Measurements from ENCODE around the gene MORN3. TPM values are rescaled to one million over a fixed set of nuclear protein-coding genes. Genes with fewer than 3 reads are reported as not detected.

MORN3 gene
- total RNA-seq, 6 donors from 2014 or later: 0.69 to 5.6 (median 1.2) TPM

- Histone ChIP-seq H3K4me3 (no peak overlapping the region), H3K9me3 (no peaks in the 10 kb centered on the region), H3K36me3 (no peaks in the 10 kb centered on the region), H3K4me1 (peaks cover 58 to 67% (median 59%) of the 10 kb centered on the region in 4 donors), H3K27ac (peak overlapping the region; percentile 62 to 76 (median 72)), H3K27me3 (no peaks in the 10 kb centered on the region)
- DNase-seq (no peak), ATAC-seq (ENCODE audit: low FRiP score in 2 of 2) (no peak)
- TF ChIP-seq EP300 (IDR thresholded peaks at IDR 0.05): no peak
- TF ChIP-seq CTCF (IDR thresholded peaks at IDR 0.05): no peak
- no peak for TF ChIP-seq POLR2AphosphoS5 (IDR thresholded peaks at IDR 0.05)
- TF ChIP-seq POLR2A (IDR thresholded peaks at IDR 0.05): no peak
- WGBS, 2 donors: 59 to 61% methylated on average over 11 of the region's 11 CpGs
Observed at GRCh38 chr12:121632069-121632970, 37.1 kb downstream of the MORN3 start.

- no peak for ATAC-seq (ENCODE audit: low FRiP score in 2 of 2)
- TF ChIP-seq EP300 (IDR thresholded peaks at IDR 0.05) (no peak), POLR2AphosphoS5 (IDR thresholded peaks at IDR 0.05) (no peak), POLR2A (IDR thresholded peaks at IDR 0.05) (no peak), CTCF (IDR thresholded peaks at IDR 0.05) (no peak)
- H3K36me3 ChIP-seq: no peaks in the 10 kb centered on the region
- no peaks in the 10 kb centered on the region for H3K9me3 ChIP-seq
- H3K27me3 ChIP-seq: no peaks in the 10 kb centered on the region
- H3K27ac ChIP-seq: peak overlapping the region in 2 of 4 donors; percentile 94 to 99
- no peak overlapping the region for H3K4me3 ChIP-seq
- no peak for DNase-seq
- H3K4me1 ChIP-seq: peaks cover 53 to 62% (median 56%) of the 10 kb centered on the region in 4 donors
- WGBS, 2 donors: 90 to 95% methylated on average over 7 of the region's 7 CpGs
Observed at GRCh38 chr12:121630791-121631355, 38.6 kb downstream of the MORN3 start.

- peak overlapping the region in 2 of 4 donors; percentile 63 to 93 for H3K4me3 ChIP-seq
- DNase-seq (no peak), ATAC-seq (ENCODE audit: low FRiP score in 2 of 2) (no peak)
- TF ChIP-seq POLR2A (IDR thresholded peaks at IDR 0.05) (no peak), POLR2AphosphoS5 (IDR thresholded peaks at IDR 0.05) (no peak), EP300 (IDR thresholded peaks at IDR 0.05) (no peak), CTCF (IDR thresholded peaks at IDR 0.05) (no peak)
- peaks cover 62 to 77% (median 66%) of the 10 kb centered on the region in 4 donors for H3K4me1 ChIP-seq
- H3K9me3 ChIP-seq: no peaks in the 10 kb centered on the region
- 76 to 81% methylated on average over 5 of the region's 5 CpGs for WGBS, 2 donors
- no peaks in the 10 kb centered on the region for H3K27me3 ChIP-seq
- H3K27ac ChIP-seq: peak overlapping the region; percentile 90 to 99 (median 94)
- no peaks in the 10 kb centered on the region for H3K36me3 ChIP-seq
Observed at GRCh38 chr12:121628536-121628935, 40.9 kb downstream of the MORN3 start.

- Histone ChIP-seq H3K4me1 (peaks cover 58 to 72% (median 61%) of the 10 kb centered on the region in 4 donors), H3K27me3 (no peaks in the 10 kb centered on the region), H3K27ac (peak overlapping the region; percentile 90 to 99 (median 94)), H3K4me3 (peak overlapping the region; percentile 61 to 93 (median 70)), H3K36me3 (no peaks in the 10 kb centered on the region), H3K9me3 (no peaks in the 10 kb centered on the region)
- WGBS, 2 donors: 41 to 54% methylated on average over 5 to 8 of the region's 8 CpGs
- DNase-seq (no peak), ATAC-seq (ENCODE audit: low FRiP score in 2 of 2) (peak in 1 of 2 donors; percentile 20)
- TF ChIP-seq CTCF (IDR thresholded peaks at IDR 0.05) (no peak), EP300 (IDR thresholded peaks at IDR 0.05) (no peak), POLR2A (IDR thresholded peaks at IDR 0.05) (no peak), POLR2AphosphoS5 (IDR thresholded peaks at IDR 0.05) (no peak)
Observed at GRCh38 chr12:121628037-121628436, 41.4 kb downstream of the MORN3 start.

Measured in upper lobe of left lung (tissue), 6 donors.